Naive B cell (primary cell): ENCODE results near the gene TRPV4. TPM values are rescaled to one million over a fixed set of nuclear protein-coding genes. Genes with fewer than 3 reads are reported as not detected.

Experiments
- ATAC-seq, 2 donors: fragments of 150-1000 bp; cut with Tn5 transposase; 2 replicates each; pipeline ENCODE4 v1.10.0; 2021; ENCODE audit warnings: low read depth in 2 of 2, mild to moderate bottlenecking in 2 of 2, moderate library complexity in 2 of 2
- DNase-seq: peaks from one replicate; pipeline ENCODE4 v3.0.0; 2022
- H3K27ac Mint-ChIP-seq, 6 donors: one replicate each; pipeline ENCODE4 v1.8.0; 2020 to 2022; ENCODE audit warnings: mild to moderate bottlenecking in 6 of 6, mixed read lengths in 6 of 6, moderate library complexity in 5 of 6, inconsistent platforms in 2 of 6
- H3K27me3 Mint-ChIP-seq, 3 donors: one replicate each; pipeline ENCODE4 v1.8.0; 2021 to 2022; ENCODE audit warnings: mixed read lengths in 3 of 3, mild to moderate bottlenecking in 1 of 3
- H3K36me3 Mint-ChIP-seq, 2 donors: one replicate each; pipeline ENCODE4 v1.8.0; 2020 to 2022; ENCODE audit warnings: mixed read lengths in 2 of 2, inconsistent platforms in 1 of 2, mild to moderate bottlenecking in 1 of 2
- H3K4me1 Mint-ChIP-seq, 3 donors: one replicate each; pipeline ENCODE4 v1.8.0; 2020 to 2022; ENCODE audit warnings: mixed read lengths in 3 of 3, inconsistent platforms in 1 of 3, mild to moderate bottlenecking in 1 of 3, moderate library complexity in 1 of 3
- H3K4me3 Mint-ChIP-seq, 8 donors: one replicate each; pipeline ENCODE4 v1.8.0; 2020 to 2022; ENCODE audit warnings: mild to moderate bottlenecking in 8 of 8, mixed read lengths in 8 of 8, moderate library complexity in 8 of 8, inconsistent platforms in 2 of 8
- H3K9me3 Mint-ChIP-seq, 7 donors: one replicate each; pipeline ENCODE4 v1.8.0; 2020 to 2022; ENCODE audit warnings: mixed read lengths in 7 of 7, mild to moderate bottlenecking in 5 of 7, inconsistent platforms in 2 of 7, moderate library complexity in 1 of 7
- polyA plus RNA-seq, 6 donors: library from polyadenylated mRNA; unstranded; fragments of 300-500 nt; fragmentation: Illumina TruSeq; gene quantifications; one replicate each; pipeline ENCODE4 v1.2.3, GENCODE V29; 2021; ENCODE audit warnings: low read depth in 6 of 6

TRPV4 gene
- polyA plus RNA-seq, 6 donors from 2014 or later, result not detected

GRCh38 chr12:109762673-109763191 lies 70.5 kb downstream of the TRPV4 start:
- DNase-seq (no peak), ATAC-seq (no peak)
- H3K36me3 Mint-ChIP-seq, result peaks cover 0 to 3% of the 10 kb centered on the region in 2 donors
- H3K4me1 Mint-ChIP-seq, result no peaks in the 10 kb centered on the region
- H3K27me3 Mint-ChIP-seq, result peaks cover 2 to 4% (median 4%) of the 10 kb centered on the region in 3 donors
- peak overlapping the region in 1 of 6 donors; percentile 56 for H3K27ac Mint-ChIP-seq
- H3K9me3 Mint-ChIP-seq, result peaks cover 0 to 7% (median 2%) of the 10 kb centered on the region in 7 donors
- H3K4me3 Mint-ChIP-seq, result no peak overlapping the region

DNA sequence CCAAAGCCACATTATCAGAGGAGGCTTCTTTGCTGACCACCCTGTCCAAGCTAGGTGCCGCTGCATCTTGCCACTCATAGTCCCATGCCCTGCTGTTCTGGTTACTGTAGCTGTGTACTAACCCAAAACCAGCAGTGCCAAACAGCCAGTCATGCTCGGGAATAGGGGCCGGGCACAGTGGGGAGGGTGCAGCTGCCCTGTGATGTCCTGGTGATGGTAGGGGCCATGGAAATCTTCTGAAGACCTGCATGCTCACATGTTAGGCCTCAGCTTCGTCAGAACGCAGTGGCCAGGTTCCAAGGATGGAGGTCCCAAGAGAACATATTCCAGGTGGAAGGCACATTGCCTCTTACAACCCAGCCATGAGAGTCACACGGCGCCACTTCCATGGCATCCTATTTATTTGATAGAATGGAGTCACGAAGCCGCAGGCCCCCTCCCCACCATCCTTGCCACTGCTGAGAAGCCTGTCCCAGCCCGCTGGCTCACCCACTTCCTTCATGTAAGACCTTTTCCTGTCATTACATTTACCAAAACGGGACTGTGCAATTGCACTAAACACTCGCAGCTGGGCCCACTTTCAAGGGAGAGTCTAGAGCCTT lies 71.0 kb downstream of the TRPV4 start:
- H3K9me3 Mint-ChIP-seq, result peaks cover 1 to 12% (median 7%) of the 10 kb centered on the region in 7 donors
- peaks cover under 1 to 9% of the 10 kb centered on the region in 2 donors for H3K36me3 Mint-ChIP-seq
- H3K4me3 Mint-ChIP-seq, result no peak overlapping the region
- DNase-seq (no peak), ATAC-seq (no peak)
- H3K27me3 Mint-ChIP-seq, result peaks cover 4 to 10% (median 9%) of the 10 kb centered on the region in 3 donors
- no peaks in the 10 kb centered on the region for H3K4me1 Mint-ChIP-seq
- H3K27ac Mint-ChIP-seq, result peak overlapping the region in 1 of 6 donors; percentile 56

- Mint-ChIP-seq H3K4me3 (no peak overlapping the region), H3K9me3 (peaks cover 9 to 21% (median 14%) of the 10 kb centered on the region in 7 donors), H3K27me3 (peaks cover 4 to 13% (median 10%) of the 10 kb centered on the region in 3 donors), H3K27ac (no peak overlapping the region), H3K4me1 (no peaks in the 10 kb centered on the region), H3K36me3 (peaks cover 9 to 18% of the 10 kb centered on the region in 2 donors)
- ATAC-seq (no peak), DNase-seq (no peak)
Observed at GRCh38 chr12:109760930-109761921, 72.0 kb downstream of the TRPV4 start.

GRCh38 chr12:109760031-109760929 lies 72.9 kb downstream of the TRPV4 start:
- Mint-ChIP-seq H3K4me3 (no peak overlapping the region), H3K4me1 (no peaks in the 10 kb centered on the region), H3K36me3 (peaks cover 9 to 26% of the 10 kb centered on the region in 2 donors), H3K27me3 (peaks cover 4 to 18% (median 10%) of the 10 kb centered on the region in 3 donors), H3K9me3 (peaks cover 9 to 27% (median 20%) of the 10 kb centered on the region in 7 donors), H3K27ac (no peak overlapping the region)
- no peak for DNase-seq
- ATAC-seq, result no peak

GRCh38 chr12:109759595-109759994 lies 73.6 kb downstream of the TRPV4 start:
- H3K4me3 Mint-ChIP-seq, result no peak overlapping the region
- ATAC-seq (no peak), DNase-seq (no peak)
- H3K4me1 Mint-ChIP-seq, result no peaks in the 10 kb centered on the region
- H3K9me3 Mint-ChIP-seq, result peaks cover 9 to 27% (median 20%) of the 10 kb centered on the region in 7 donors
- H3K27me3 Mint-ChIP-seq, result peaks cover 4 to 19% (median 10%) of the 10 kb centered on the region in 3 donors
- H3K36me3 Mint-ChIP-seq, result peaks cover 9 to 26% of the 10 kb centered on the region in 2 donors
- H3K27ac Mint-ChIP-seq, result no peak overlapping the region

GRCh38 chr12:109758426-109759420 lies 74.5 kb downstream of the TRPV4 start:
- no peaks in the 10 kb centered on the region for H3K4me1 Mint-ChIP-seq
- H3K36me3 Mint-ChIP-seq, result peaks cover 9 to 26% of the 10 kb centered on the region in 2 donors
- H3K27me3 Mint-ChIP-seq, result peaks cover 4 to 19% (median 10%) of the 10 kb centered on the region in 3 donors
- H3K4me3 Mint-ChIP-seq, result no peak overlapping the region
- no peak for DNase-seq
- peaks cover 9 to 27% (median 20%) of the 10 kb centered on the region in 7 donors for H3K9me3 Mint-ChIP-seq
- ATAC-seq, result no peak
- no peak overlapping the region for H3K27ac Mint-ChIP-seq

- Mint-ChIP-seq H3K36me3 (peaks cover 9 to 26% of the 10 kb centered on the region in 2 donors), H3K4me1 (no peaks in the 10 kb centered on the region), H3K27ac (no peak overlapping the region), H3K4me3 (no peak overlapping the region), H3K9me3 (peaks cover 9 to 27% (median 16%) of the 10 kb centered on the region in 7 donors), H3K27me3 (peaks cover 4 to 19% (median 10%) of the 10 kb centered on the region in 3 donors)
- DNase-seq (no peak), ATAC-seq (no peak)
Observed at GRCh38 chr12:109757671-109758265, 75.4 kb downstream of the TRPV4 start.

DNA sequence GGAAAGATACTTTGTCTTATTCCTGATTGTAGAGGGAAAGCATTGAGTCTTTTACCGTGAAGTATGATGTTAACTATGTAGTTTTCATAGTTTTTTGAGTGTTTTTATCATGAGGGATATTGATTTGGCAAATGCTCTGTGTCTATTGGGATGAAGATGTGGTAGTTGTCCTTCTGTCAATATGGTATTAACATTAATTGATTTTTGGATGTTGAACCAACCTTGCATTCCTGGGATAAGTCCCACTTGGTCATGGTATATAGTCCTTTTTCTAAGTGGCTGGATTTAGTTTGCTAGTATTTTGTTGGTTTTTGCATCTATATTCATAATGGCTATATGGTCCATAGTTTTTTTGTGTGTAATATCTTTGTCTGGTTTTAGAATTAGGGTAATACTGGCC lies 76.7 kb downstream of the TRPV4 start:
- no peak for ATAC-seq
- peaks cover 4 to 19% (median 10%) of the 10 kb centered on the region in 3 donors for H3K27me3 Mint-ChIP-seq
- H3K27ac Mint-ChIP-seq, result no peak overlapping the region
- H3K4me1 Mint-ChIP-seq, result no peaks in the 10 kb centered on the region
- peaks cover 9 to 27% (median 16%) of the 10 kb centered on the region in 7 donors for H3K9me3 Mint-ChIP-seq
- H3K4me3 Mint-ChIP-seq, result no peak overlapping the region
- no peak for DNase-seq
- H3K36me3 Mint-ChIP-seq, result peaks cover 9 to 26% of the 10 kb centered on the region in 2 donors

DNA sequence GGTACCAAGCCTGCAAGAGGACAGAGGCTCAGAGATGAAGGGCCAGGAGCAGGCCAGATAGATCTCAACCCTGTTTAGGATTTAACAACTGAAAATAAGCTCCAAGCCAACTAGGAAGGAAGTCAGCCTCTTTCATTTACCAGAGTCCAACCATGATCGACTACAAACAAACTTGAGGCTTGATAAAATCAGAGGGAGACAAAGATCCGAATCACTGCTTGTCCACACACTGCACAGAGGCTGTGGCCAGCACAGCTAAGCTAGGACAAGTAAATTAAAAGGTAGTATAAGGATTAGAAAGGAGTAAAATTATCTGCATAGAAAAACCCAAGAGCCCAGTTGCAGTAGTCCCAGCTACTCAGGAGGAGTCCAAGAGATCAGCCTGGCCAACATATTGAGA lies 79.2 kb downstream of the TRPV4 start:
- ATAC-seq (no peak), DNase-seq (no peak)
- H3K36me3 Mint-ChIP-seq, result peaks cover 9 to 26% of the 10 kb centered on the region in 2 donors
- peaks cover 4 to 19% (median 10%) of the 10 kb centered on the region in 3 donors for H3K27me3 Mint-ChIP-seq
- no peak overlapping the region for H3K4me3 Mint-ChIP-seq
- H3K4me1 Mint-ChIP-seq, result no peaks in the 10 kb centered on the region
- H3K9me3 Mint-ChIP-seq, result peaks cover 9 to 27% (median 16%) of the 10 kb centered on the region in 7 donors
- H3K27ac Mint-ChIP-seq, result no peak overlapping the region

- DNase-seq, result no peak
- Mint-ChIP-seq H3K27ac (no peak overlapping the region), H3K36me3 (peaks cover 9 to 26% of the 10 kb centered on the region in 2 donors), H3K4me3 (no peak overlapping the region), H3K27me3 (peaks cover 4 to 18% (median 9%) of the 10 kb centered on the region in 3 donors), H3K4me1 (no peaks in the 10 kb centered on the region), H3K9me3 (peaks cover 9 to 27% (median 16%) of the 10 kb centered on the region in 7 donors)
- ATAC-seq, result no peak
Observed at GRCh38 chr12:109753054-109753401, 80.2 kb downstream of the TRPV4 start.

DNA sequence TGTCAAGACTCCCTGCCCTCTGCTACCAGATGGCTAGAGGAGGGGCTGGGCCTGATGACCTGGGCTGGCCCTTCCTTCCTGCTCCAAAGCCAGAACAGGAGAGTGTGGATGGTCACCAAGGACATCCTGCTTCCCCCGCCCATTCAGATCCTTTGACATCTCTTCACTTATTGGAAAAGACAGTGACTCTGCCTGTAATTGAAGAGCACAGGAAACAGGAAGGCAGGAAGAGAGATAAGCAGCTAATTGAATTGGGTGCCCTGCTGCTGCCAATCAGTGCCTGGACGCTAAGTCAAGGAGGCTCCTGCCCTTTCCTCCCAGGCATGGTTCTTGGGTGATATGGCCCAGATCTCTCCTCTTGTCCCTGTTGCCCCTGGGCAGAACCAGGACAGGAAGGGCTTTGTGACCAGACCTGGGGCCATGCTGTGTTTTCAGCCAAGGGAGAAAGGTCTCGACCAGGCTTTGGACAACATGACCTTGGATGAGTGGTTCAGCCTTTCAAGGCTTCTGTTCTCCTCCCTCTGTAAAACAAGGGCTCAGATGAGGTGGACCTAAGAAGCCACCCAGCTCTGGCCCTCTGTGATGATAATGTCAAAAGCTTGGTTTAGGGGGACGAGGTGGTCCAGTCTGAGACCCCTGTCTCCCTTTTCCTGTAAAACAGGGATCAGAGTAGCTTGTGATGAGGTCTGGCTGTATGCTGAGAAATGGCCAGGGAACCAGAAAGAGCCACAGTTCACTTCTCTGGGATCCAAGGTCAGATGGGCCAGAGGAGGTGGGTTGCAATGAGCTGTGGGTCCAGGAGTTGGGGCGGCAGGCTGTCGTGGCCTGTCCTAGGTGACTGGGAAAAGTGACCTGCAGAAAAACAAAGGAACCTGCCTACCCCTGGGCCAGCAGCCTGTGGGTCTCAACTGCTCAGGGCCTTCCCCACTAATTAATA lies 80.8 kb downstream of the TRPV4 start:
- H3K4me3 Mint-ChIP-seq, result no peak overlapping the region
- DNase-seq (no peak), ATAC-seq (no peak)
- no peaks in the 10 kb centered on the region for H3K4me1 Mint-ChIP-seq
- peaks cover 4 to 24% (median 16%) of the 10 kb centered on the region in 7 donors for H3K9me3 Mint-ChIP-seq
- peaks cover 9 to 20% of the 10 kb centered on the region in 2 donors for H3K36me3 Mint-ChIP-seq
- no peak overlapping the region for H3K27ac Mint-ChIP-seq
- H3K27me3 Mint-ChIP-seq, result peaks cover 0 to 11% (median 3%) of the 10 kb centered on the region in 3 donors
